ENCODE measurements around the gene PFKFB2. TPM values are rescaled to one million over a fixed set of nuclear protein-coding genes. Genes with fewer than 3 reads are reported as not detected.

PFKFB2 gene
- total RNA-seq, 2 experiments from 2014 or later = 3.2 to 4.0 TPM

DNA sequence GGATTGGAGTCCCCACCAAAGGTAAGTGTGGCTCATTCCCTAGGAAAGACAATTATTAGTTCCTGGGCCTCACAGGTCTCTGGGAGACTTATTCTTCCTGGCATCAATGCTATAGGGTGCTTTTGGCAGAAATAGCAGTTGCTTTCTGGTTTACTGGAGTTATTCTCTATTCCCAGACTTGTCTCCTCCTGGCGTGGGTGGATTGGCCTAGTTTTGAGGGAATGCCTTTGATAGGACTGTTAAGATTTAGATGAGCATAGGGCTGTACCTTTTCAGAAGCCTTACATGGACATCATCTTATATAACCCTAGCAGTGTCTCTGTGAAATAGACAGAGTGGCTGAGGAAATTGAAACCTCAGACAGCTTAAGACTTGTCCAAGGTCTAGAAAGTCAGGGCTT lies 9.0 kb downstream of the PFKFB2 start:
- Histone ChIP-seq H3K9me3 (ENCODE audit: control insufficient read depth in 1 of 2, insufficient read depth in 1 of 2, low read length in 2 of 2) (no peaks in the 10 kb centered on the region), H3K4me3 (ENCODE audit: low read length) (no peak overlapping the region), H3K36me3 (ENCODE audit: insufficient read depth, low read length) (peaks cover 8% of the 10 kb centered on the region), H3K27me3 (ENCODE audit: control insufficient read depth in 1 of 2, insufficient read depth in 2 of 2, low read length in 2 of 2) (no peaks in the 10 kb centered on the region), H3K4me1 (ENCODE audit: insufficient read depth, low read length) (no peaks in the 10 kb centered on the region), H3K27ac (ENCODE audit: low read depth in 1 of 2, low read length in 2 of 2) (no peak overlapping the region)
- Mint-ChIP-seq H3K4me3 (no peak overlapping the region), H3K27ac (no peak overlapping the region), H3K9me3 (no peaks in the 10 kb centered on the region), H3K27me3 (no peaks in the 10 kb centered on the region), H3K36me3 (ENCODE audit: low read depth) (peaks cover 31% of the 10 kb centered on the region), H3K4me1 (ENCODE audit: low read depth) (no peaks in the 10 kb centered on the region)
- intact Hi-C loops (cut with DNase I, micrococcal nuclease) = no loop called here
- CTCF ChIA-PET = interaction anchor here (4.5 kb wide), 1 partner anchor 13 kb away, joined by 12 read pairs; no protein-coding TSS in a partner anchor
- POLR2A ChIA-PET = no interaction called here
- TF ChIP-seq, protein P1, sequence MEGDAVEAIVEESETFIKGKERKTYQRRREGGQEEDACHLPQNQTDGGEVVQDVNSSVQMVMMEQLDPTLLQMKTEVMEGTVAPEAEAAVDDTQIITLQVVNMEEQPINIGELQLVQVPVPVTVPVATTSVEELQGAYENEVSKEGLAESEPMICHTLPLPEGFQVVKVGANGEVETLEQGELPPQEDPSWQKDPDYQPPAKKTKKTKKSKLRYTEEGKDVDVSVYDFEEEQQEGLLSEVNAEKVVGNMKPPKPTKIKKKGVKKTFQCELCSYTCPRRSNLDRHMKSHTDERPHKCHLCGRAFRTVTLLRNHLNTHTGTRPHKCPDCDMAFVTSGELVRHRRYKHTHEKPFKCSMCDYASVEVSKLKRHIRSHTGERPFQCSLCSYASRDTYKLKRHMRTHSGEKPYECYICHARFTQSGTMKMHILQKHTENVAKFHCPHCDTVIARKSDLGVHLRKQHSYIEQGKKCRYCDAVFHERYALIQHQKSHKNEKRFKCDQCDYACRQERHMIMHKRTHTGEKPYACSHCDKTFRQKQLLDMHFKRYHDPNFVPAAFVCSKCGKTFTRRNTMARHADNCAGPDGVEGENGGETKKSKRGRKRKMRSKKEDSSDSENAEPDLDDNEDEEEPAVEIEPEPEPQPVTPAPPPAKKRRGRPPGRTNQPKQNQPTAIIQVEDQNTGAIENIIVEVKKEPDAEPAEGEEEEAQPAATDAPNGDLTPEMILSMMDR (IDR thresholded peaks at IDR 0.05) = no peak
- DNase-seq (no peak), ATAC-seq (ENCODE audit: poor library complexity) (no peak)

GRCh38 chr1:207063014-207063413 lies 9.9 kb downstream of the PFKFB2 start:
- Mint-ChIP-seq H3K27me3 (no peaks in the 10 kb centered on the region), H3K4me1 (ENCODE audit: low read depth) (no peaks in the 10 kb centered on the region), H3K27ac (no peak overlapping the region), H3K4me3 (no peak overlapping the region), H3K9me3 (no peaks in the 10 kb centered on the region), H3K36me3 (ENCODE audit: low read depth) (peaks cover 31% of the 10 kb centered on the region)
- H3K27me3 ChIP-seq (ENCODE audit: control insufficient read depth in 1 of 2, insufficient read depth in 2 of 2, low read length in 2 of 2) = no peaks in the 10 kb centered on the region
- ChIA-PET POLR2A (no interaction called here), CTCF (interaction anchor here (4.5 kb wide), 1 partner anchor 14 kb away, joined by 12 read pairs; no protein-coding TSS in a partner anchor)
- H3K36me3 ChIP-seq (ENCODE audit: insufficient read depth, low read length) = peaks cover 8% of the 10 kb centered on the region
- ATAC-seq (ENCODE audit: poor library complexity) (no peak), DNase-seq (no peak)
- TF ChIP-seq, protein P1 (IDR thresholded peaks at IDR 0.05) = no peak
- intact Hi-C loops (cut with DNase I, micrococcal nuclease) = no loop called here
- H3K27ac ChIP-seq (ENCODE audit: low read depth in 1 of 2, low read length in 2 of 2) = no peak overlapping the region
- H3K4me3 ChIP-seq (ENCODE audit: low read length) = no peak overlapping the region
- H3K9me3 ChIP-seq (ENCODE audit: control insufficient read depth in 1 of 2, insufficient read depth in 1 of 2, low read length in 2 of 2) = no peaks in the 10 kb centered on the region
- H3K4me1 ChIP-seq (ENCODE audit: insufficient read depth, low read length) = no peaks in the 10 kb centered on the region

DNA sequence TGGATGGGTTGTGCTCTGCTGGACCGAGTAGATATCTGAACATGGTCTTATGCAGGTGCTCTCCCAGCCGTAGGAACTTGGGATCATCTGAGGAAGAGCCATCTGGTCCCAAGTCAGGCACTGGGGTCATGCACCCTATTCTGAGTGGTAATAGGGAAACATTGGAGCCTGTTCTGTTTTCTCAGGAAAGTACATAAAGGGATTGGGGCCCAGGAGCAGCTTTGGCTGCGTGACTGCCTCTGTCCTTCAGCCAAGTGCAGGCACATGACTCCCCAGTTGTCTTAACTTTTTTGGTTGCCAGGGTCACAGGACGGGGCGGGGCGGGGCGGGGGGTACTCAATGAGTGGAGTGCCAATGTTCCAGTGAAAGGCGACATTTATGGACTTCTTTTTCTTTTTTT lies 11.5 kb downstream of the PFKFB2 start:
- ChIA-PET CTCF (no interaction called here), POLR2A (no interaction called here)
- no peak for ATAC-seq (ENCODE audit: poor library complexity)
- H3K27me3 ChIP-seq (ENCODE audit: control insufficient read depth in 1 of 2, insufficient read depth in 2 of 2, low read length in 2 of 2) = no peaks in the 10 kb centered on the region
- H3K36me3 ChIP-seq (ENCODE audit: insufficient read depth, low read length) = peaks cover 8% of the 10 kb centered on the region
- TF ChIP-seq, protein P1 (IDR thresholded peaks at IDR 0.05) = no peak
- Mint-ChIP-seq H3K4me1 (ENCODE audit: low read depth) (peaks cover 7% of the 10 kb centered on the region), H3K27ac (no peak overlapping the region), H3K9me3 (no peaks in the 10 kb centered on the region), H3K36me3 (ENCODE audit: low read depth) (peaks cover 35% of the 10 kb centered on the region), H3K4me3 (no peak overlapping the region), H3K27me3 (no peaks in the 10 kb centered on the region)
- H3K4me3 ChIP-seq (ENCODE audit: low read length) = no peak overlapping the region
- no peak overlapping the region for H3K27ac ChIP-seq (ENCODE audit: low read depth in 1 of 2, low read length in 2 of 2)
- H3K9me3 ChIP-seq (ENCODE audit: control insufficient read depth in 1 of 2, insufficient read depth in 1 of 2, low read length in 2 of 2) = no peaks in the 10 kb centered on the region
- intact Hi-C loops (cut with DNase I, micrococcal nuclease) = no loop called here
- no peak for DNase-seq
- H3K4me1 ChIP-seq (ENCODE audit: insufficient read depth, low read length) = peaks cover 2% of the 10 kb centered on the region
